NK-92 treated with Interleukin-12 subunit alpha and Interleukin-12 subunit beta, amount 100 ng/mL, for 24 hours (cell line): ENCODE measurements around the gene ANKRD52.
"Not testable (repeated sequence)": the region's sequence is repeated elsewhere in the genome, so short reads cannot be mapped to it uniquely, and the experiment has no call there.

Experiments
- DNase-seq: peaks from one replicate; lab custom pipeline; 2025; lab: John Stamatoyannopoulos, UW

ANKRD52 gene

GRCh38 chr12:56272468-56272867 is 14.3 kb upstream of the ANKRD52 start:
- DNase-seq, result not testable (repeated sequence)

- DNase-seq, result no peak
These were observed 12.8 kb upstream of the ANKRD52 start for GRCh38 chr12:56271031-56271430.

GRCh38 chr12:56267443-56268071 is 9.4 kb upstream of the ANKRD52 start:
- DNase-seq, result no peak

- peak; percentile 78 for DNase-seq
These were observed 8.7 kb upstream of the ANKRD52 start, which contains the start of gene COQ10A for GRCh38 chr12:56266693-56267442. COQ10A (plus strand) TSS chr12:56266942; CDS start chr12:56267119, 177 bp downstream.

- not testable (repeated sequence) for DNase-seq
These were observed 8.0 kb upstream of the ANKRD52 start for GRCh38 chr12:56266068-56266692.

- not testable (repeated sequence) for DNase-seq
These were observed 4.8 kb upstream of the ANKRD52 start for GRCh38 chr12:56262955-56263354.

- DNase-seq, result no peak
These were observed 3.5 kb upstream of the ANKRD52 start for GRCh38 chr12:56261503-56262232.

- no peak for DNase-seq
These were observed 2.7 kb upstream of the ANKRD52 start for GRCh38 chr12:56260921-56261320.

- DNase-seq, result no peak
These were observed 2.2 kb upstream of the ANKRD52 start for GRCh38 chr12:56260380-56260779.

- DNase-seq, result no peak
These were observed 618 bp upstream of the ANKRD52 start for GRCh38 chr12:56258820-56259183.

GRCh38 chr12:56257491-56258067 is 605 bp downstream of the ANKRD52 start:
- DNase-seq, result no peak

GRCh38 chr12:56257071-56257470 is 1.1 kb downstream of the ANKRD52 start:
- no peak for DNase-seq

GRCh38 chr12:56256326-56256960 is 1.7 kb downstream of the ANKRD52 start:
- DNase-seq, result no peak

- no peak for DNase-seq
These were observed 2.5 kb downstream of the ANKRD52 start for GRCh38 chr12:56255671-56256070.

GRCh38 chr12:56253091-56253490 is 5.1 kb downstream of the ANKRD52 start:
- DNase-seq, result no peak

- no peak for DNase-seq
These were observed 5.5 kb downstream of the ANKRD52 start for GRCh38 chr12:56252649-56253048.

GRCh38 chr12:56248711-56249110 is 9.5 kb downstream of the ANKRD52 start:
- no peak for DNase-seq

- no peak for DNase-seq
These were observed 10.3 kb downstream of the ANKRD52 start for GRCh38 chr12:56247923-56248322.

GRCh38 chr12:56244494-56244893 is 13.7 kb downstream of the ANKRD52 start:
- DNase-seq, result no peak

- DNase-seq, result no peak
These were observed 14.4 kb downstream of the ANKRD52 start for GRCh38 chr12:56243731-56244181.

- no peak for DNase-seq
These were observed 15.2 kb downstream of the ANKRD52 start for GRCh38 chr12:56242986-56243385.
